Tibial artery (tissue), 4 donors: ENCODE data around the gene ZNF200.

Source experiments
- DNase-seq, 2 donors: peaks; one replicate each; pipeline ENCODE4 v3.0.0-alpha.2; 2019
- H3K27ac ChIP-seq, 2 donors: fragments of 200-600 bp; sonication (generic) in 1 of 2; 1 replicate in 1 of 2; 2 replicates in 1 of 2; pipeline ENCODE4 v1.5.1; 2018 to 2019; ENCODE audit warnings: mild to moderate bottlenecking in 1 of 2
- H3K27me3 ChIP-seq, 2 donors: fragments of 200-600 bp; sonication (generic) in 1 of 2; one replicate each; pipeline versions ENCODE4 v1.5.1 to v1.6.0; 2016 to 2019
- H3K36me3 ChIP-seq, 3 donors: fragments of 200-600 bp; sonication (generic) in 2 of 3; one replicate each; pipeline ENCODE4 v1.5.1; 2016 to 2019; ENCODE audit warnings: mild to moderate bottlenecking in 2 of 3
- H3K4me1 ChIP-seq, 4 donors: fragments of 200-600 bp; sonication (generic) in 2 of 4; 1 replicate in 3 of 4; 2 replicates in 1 of 4; pipeline ENCODE4 v1.5.1; 2016 to 2019
- H3K4me3 ChIP-seq, 2 donors: fragments of 200-600 bp; sonication (generic) in 1 of 2; 1 replicate in 1 of 2; 2 replicates in 1 of 2; pipeline ENCODE4 v1.5.1; 2018 to 2019; ENCODE audit warnings: mild to moderate bottlenecking in 2 of 2
- H3K9me3 ChIP-seq, 3 donors: fragments of 200-600 bp; sonication (generic) in 1 of 3; one replicate each; pipeline ENCODE4 v1.5.1; 2016 to 2019
- CTCF ChIP-seq, 2 experiments: fragments of 200-600 bp in 1 of 2; fragments of 450-650 bp in 1 of 2; IDR thresholded peaks; one replicate each; pipeline ENCODE4 v1.5.1; 2017 to 2019; ENCODE audit warnings: antibody characterized with exemption in 2 of 2, mild to moderate bottlenecking in 1 of 2, moderate library complexity in 1 of 2
- intact Hi-C: fragments of 100-400 bp; cut with DNase I; formaldehyde crosslinking; loops from one replicate; pipeline ENCODE4 v1.15.0; 2023; ENCODE audit warnings: low total_unique reads

ZNF200 gene

GRCh38 chr16:3256866-3257465 is 22.0 kb upstream of the ZNF200 start:
- H3K4me1 ChIP-seq = no peaks in the 10 kb centered on the region
- H3K27me3 ChIP-seq = peaks cover 0 to 21% of the 10 kb centered on the region in 2 donors
- H3K27ac ChIP-seq = no peak overlapping the region
- no peaks in the 10 kb centered on the region for H3K9me3 ChIP-seq
- no peaks in the 10 kb centered on the region for H3K36me3 ChIP-seq
- intact Hi-C loops = no loop called here
- no peak for TF ChIP-seq CTCF (IDR thresholded peaks at IDR 0.05)
- no peak for DNase-seq
- no peak overlapping the region for H3K4me3 ChIP-seq

DNA sequence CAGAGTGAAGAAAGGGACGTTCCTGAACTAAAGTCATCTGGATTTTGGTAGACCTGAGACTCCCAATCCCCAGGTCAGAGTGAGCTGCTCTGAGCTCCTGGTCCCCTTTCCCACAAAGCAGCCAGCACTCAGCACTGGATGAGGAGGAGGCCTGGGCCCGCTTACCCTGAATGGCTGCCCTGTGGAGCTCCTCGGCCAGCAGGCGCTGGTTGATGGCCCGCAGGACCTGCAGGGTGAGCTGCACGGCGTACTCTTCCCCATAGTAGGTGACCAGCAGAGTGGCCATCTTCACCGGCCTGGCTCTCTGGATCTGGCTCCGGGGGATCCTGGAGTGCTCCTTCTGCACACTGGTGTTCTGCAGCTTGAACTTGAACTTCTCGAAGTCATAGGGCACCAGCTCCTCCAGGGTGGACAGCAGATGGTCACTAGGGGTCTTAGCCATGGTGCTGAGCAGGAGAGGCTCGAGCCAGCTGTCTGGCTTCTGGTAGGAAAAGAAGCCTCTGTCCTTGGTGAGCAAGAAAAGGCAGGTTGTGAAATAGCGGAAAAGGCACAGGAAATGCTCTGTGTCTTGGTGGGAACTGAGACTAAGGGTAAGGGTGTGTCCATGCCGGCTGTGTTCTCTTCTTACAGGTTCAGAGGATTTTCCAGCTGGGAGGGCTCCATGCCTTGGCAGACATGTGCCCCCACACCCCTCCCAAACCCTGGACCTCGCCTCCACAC is 21.3 kb upstream of the ZNF200 start, which contains the start of gene MEFV:
Gene MEFV (minus strand): TSS at position 488 of the 720 bp plus-strand sequence. CDS start 46 bp downstream, at position 442.
- no peaks in the 10 kb centered on the region for H3K36me3 ChIP-seq
- no peaks in the 10 kb centered on the region for H3K9me3 ChIP-seq
- peak within 1 kb of the TSS in 1 of 2 donors; percentile 14 for H3K4me3 ChIP-seq
- no peak for TF ChIP-seq CTCF (IDR thresholded peaks at IDR 0.05)
- peak in 1 of 2 donors; percentile 51 for DNase-seq
- H3K4me1 ChIP-seq = no peaks in the 10 kb centered on the region
- intact Hi-C loops = no loop called here
- peaks cover 0 to 21% of the 10 kb centered on the region in 2 donors for H3K27me3 ChIP-seq
- no peak within 1 kb of the TSS for H3K27ac ChIP-seq

GRCh38 chr16:3254309-3254708 is 19.4 kb upstream of the ZNF200 start:
- Histone ChIP-seq H3K36me3 (no peaks in the 10 kb centered on the region), H3K4me3 (no peak overlapping the region), H3K27me3 (peaks cover 0 to 25% of the 10 kb centered on the region in 2 donors), H3K9me3 (no peaks in the 10 kb centered on the region), H3K27ac (no peak overlapping the region), H3K4me1 (no peaks in the 10 kb centered on the region)
- DNase-seq = no peak
- intact Hi-C loops = no loop called here
- TF ChIP-seq CTCF (IDR thresholded peaks at IDR 0.05) = no peak

DNA sequence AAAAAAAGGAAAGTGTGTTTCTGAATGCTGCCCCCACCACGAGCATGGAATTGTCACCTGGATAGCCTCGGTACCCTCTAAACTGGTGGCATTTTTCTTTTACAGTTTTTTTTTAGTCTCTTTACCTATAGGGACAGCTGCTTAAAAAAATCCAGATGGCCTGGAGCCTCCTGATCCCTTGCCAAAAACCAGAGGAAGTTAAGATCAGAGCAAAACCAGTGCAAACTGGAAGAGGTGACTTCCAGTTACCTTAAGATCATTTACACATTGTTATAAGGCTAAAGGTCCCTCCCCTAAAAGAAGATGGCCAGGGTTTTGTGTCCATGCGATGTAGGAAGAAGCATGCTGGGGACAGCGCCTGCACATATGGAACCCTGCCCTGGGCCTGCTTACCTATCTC is 18.0 kb upstream of the ZNF200 start:
- no peaks in the 10 kb centered on the region for H3K9me3 ChIP-seq
- no peak overlapping the region for H3K4me3 ChIP-seq
- H3K27ac ChIP-seq = no peak overlapping the region
- TF ChIP-seq CTCF (IDR thresholded peaks at IDR 0.05) = no peak
- intact Hi-C loops = no loop called here
- H3K27me3 ChIP-seq = peaks cover 0 to 28% of the 10 kb centered on the region in 2 donors
- no peaks in the 10 kb centered on the region for H3K4me1 ChIP-seq
- DNase-seq = no peak
- H3K36me3 ChIP-seq = no peaks in the 10 kb centered on the region

GRCh38 chr16:3249451-3249850 is 14.5 kb upstream of the ZNF200 start:
- intact Hi-C loops = no loop called here

More at GRCh38 chr16:3249451-3249850, 14.5 kb upstream of the ZNF200 start:
- Histone ChIP-seq H3K36me3 (no peaks in the 10 kb centered on the region), H3K9me3 (no peaks in the 10 kb centered on the region), H3K27me3 (peaks cover 0 to 22% of the 10 kb centered on the region in 2 donors), H3K4me3 (no peak overlapping the region), H3K27ac (no peak overlapping the region), H3K4me1 (no peaks in the 10 kb centered on the region)
- DNase-seq = no peak
- no peak for TF ChIP-seq CTCF (IDR thresholded peaks at IDR 0.05)
